HG03342 (cell line): ENCODE results near the gene DNM1.
"Not testable (repeated sequence)": the region's sequence is repeated elsewhere in the genome, so short reads cannot be mapped to it uniquely, and the experiment has no call there.

Source experiments
- ATAC-seq: cut with Tn5 transposase; IDR thresholded peaks from one replicate; pipeline ENCODE4 v1.9.1; 2021; ENCODE audit warnings: mild to moderate bottlenecking, moderate library complexity; ENCODE audit not compliant: unreplicated experiment

The DNM1 gene

GRCh38 chr9:128222880-128223670 is 19.9 kb downstream of the DNM1 start:
- no peak for ATAC-seq

DNA sequence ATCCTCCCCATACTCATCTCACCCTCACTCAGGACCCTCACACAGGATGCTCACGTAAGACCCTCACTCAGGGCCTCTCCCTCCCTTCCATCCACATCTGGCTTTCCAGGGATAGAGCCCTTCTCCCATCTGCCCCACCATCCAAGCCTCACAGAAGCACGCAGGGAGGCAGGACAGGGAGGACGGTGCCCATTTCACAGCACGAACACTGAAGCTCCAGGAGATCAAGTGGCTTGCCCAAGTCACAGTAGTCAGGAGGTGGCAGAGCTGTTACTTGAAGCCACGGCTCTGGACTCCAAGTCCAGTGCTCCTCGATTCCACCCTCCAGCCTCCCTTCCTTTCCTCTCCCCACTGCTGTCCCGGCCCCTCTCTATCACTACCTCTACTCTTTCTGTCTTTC is 21.7 kb downstream of the DNM1 start:
- no peak for ATAC-seq

DNA sequence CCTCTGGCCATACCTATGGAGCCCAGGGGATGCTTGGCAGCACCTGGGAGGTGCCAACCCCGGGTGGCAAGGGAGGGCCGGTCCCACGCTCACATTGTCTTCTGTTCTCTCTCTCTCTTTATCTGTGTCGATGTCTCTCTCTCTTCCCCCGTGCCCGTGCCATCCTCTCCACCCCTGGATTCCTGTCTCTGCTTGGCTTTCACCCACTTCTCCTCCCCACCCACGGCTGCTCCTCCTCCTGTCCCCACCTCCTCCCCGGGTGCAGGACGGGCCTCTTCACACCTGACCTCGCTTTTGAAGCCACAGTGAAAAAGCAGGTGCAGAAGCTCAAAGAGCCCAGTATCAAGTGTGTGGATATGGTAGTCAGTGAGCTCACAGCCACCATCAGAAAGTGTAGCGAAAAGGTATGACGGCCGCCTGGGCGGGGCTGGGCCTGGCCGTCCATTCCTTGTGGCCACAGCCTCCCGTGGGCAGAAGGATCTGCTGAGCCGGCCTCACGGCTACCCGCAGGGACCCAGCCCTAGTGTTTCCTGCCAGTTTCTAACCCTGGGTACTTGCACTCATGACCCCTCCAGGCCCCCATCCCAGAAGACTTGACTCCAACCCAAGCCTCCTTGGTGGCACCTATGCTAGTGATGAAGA is 22.7 kb downstream of the DNM1 start:
- ATAC-seq: no peak

DNA sequence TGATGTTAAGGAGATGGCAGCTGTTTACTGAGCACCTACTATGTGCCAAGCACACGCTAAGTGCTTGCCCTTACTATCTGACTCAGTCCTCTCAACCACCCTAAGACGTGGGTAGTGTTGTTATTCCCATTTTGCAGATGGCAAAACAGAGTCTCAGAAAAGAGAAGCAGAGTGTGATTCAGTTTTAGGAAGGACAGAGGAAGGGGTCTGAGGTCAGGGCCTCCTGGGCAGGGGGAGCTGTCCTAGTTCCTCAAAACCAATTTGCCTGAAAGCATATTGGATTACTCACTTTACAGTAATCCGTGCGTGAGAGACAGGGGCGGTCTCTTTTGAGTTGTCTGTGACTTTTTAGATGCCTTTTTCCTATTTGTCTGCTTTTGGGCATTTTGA is 23.2 kb downstream of the DNM1 start:
- ATAC-seq: no peak

DNA sequence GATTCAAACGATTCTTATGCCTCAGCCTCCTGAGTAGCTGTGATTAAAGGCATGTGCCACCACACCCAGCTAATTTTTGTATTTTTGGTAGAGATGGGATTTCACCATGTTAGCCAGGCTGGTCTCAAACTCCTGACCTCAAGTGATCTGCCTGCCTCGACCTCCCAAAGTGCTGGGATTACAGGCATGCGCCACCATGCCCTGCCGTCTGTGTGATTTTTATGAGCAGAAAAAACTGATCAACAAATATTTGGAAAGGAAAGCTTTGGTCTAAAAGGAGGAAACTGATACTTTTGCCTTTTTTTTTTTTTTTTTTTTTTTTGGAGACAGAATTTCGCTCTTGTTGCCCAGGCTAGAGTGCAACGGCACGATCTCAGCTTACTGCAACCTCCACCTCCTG is 27.7 kb downstream of the DNM1 start:
- ATAC-seq: not testable (repeated sequence)

DNA sequence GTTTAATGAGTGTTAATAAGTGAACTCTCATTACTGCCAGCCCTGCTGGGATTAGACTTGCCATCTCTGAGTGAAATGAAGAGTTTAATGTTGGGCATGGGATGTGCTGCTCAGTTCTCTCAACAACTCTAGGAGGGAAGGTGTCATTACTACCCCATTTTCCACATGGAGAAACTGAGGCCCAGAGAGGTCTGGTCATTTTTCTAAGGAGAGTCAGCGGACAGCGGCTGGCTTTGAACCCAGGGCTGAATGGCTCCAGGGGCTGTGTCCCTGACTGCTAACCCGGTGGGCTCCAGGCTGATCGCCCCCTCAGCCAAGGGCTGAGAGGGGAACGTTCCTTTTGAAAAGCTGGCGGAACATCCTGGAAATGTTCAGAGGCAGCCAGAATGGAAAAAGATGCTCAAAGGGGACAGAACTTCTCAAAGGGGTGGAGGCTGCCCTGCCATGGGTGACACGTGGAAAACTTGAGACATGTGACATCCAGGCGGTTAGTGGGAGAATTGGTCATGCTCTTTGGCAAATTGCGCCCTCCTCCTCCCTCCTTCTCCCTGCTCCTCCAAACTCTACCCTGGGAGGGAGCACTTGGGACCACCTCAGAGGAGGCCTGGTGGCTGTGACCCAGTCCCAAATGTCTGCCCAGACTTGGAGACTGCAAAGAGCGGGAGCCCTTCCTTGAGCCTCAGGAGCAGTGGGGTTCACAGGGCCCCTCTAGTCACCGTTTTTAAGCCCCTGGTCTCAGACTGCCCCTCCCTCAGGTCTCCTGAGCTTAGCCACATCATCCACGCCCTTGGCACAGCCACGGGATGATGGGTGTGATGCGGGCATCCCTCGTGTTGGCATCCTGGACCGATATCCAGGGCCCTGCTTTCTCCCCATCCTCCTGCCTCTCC is 28.7 kb downstream of the DNM1 start:
- no peak for ATAC-seq

DNA sequence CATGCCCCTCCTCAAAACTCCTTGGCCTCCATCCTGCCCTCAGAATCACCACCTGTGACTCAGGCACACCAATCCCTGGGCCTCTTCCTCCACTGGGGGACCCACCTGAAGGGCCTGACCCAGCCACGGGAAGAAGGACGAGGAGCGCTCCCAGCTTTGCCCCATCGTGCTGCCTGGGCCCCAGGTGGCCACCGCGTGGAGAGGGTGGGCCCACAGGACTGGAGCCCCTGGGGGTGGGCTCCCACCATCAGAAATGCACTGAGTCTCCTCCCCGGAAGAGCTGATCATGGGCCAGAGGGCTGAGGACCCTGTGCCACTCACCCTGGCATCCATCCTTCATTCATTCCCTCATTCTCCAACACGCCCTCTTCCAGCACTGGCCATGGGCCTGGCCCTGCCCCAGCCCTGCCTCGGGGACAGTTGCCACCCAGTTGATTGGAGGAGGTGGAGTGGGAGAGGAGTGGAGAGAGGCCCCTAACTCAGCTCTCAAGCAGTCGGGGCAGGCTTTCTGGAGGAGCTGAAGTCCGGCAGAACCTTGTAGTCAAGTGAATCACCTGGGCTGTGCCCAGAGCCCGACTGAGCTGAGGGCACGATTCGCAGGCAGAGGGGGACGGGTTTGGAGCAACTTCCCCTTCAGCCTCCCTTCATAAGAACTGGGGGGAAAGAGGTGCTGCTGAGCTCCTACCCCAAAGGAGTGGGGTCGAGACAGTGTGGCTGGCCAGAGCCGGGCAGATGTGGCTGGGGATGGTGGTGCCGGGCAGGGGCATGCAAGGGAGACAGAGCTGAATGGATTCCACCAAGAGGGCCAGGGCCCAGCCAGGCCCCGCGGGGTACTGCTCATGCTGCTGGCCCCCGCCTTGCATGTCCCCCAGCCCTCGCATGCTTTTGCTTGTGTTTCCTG is 29.6 kb downstream of the DNM1 start:
- ATAC-seq: no peak

- no peak for ATAC-seq
Measured at GRCh38 chr9:128233817-128234406, 30.7 kb downstream of the DNM1 start.

DNA sequence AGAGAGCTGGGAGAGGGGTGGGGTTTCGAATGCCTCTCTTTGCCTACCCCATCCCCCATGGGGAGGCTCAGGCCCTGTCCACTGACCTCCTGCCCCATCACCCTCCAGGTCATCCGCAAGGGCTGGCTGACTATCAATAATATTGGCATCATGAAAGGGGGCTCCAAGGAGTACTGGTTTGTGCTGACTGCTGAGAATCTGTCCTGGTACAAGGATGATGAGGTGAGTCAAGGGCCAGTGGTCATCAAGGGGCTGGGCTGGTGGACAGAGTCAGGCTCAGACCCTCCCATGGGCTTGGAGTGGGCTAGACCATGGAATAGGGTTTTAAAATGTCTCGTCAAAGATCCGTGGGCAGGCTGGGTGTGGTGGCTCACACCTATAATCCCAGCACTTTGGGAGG is 38.9 kb downstream of the DNM1 start:
- ATAC-seq: no peak

DNA sequence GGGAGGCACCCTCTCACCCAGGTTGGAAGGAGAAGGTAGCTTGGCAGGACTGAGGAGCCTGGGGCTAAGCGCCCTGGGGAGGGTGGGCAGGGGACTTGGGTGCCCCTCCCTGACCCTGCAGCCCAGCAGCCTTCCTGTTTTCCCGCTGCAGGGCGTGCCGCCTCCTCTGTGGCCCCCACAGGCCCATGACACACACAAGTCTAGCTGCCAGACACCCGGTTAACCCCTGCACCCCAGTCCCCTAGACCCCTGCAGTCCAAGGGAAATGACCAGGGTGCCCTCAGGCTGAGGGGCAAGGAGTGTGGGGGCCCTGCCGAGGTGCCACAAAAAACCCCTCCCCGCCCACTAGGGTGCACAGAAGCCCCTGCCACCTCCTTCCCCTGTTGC is 39.6 kb downstream of the DNM1 start:
- no peak for ATAC-seq

- ATAC-seq: no peak
Measured at GRCh38 chr9:128243215-128244018, 40.2 kb downstream of the DNM1 start.

DNA sequence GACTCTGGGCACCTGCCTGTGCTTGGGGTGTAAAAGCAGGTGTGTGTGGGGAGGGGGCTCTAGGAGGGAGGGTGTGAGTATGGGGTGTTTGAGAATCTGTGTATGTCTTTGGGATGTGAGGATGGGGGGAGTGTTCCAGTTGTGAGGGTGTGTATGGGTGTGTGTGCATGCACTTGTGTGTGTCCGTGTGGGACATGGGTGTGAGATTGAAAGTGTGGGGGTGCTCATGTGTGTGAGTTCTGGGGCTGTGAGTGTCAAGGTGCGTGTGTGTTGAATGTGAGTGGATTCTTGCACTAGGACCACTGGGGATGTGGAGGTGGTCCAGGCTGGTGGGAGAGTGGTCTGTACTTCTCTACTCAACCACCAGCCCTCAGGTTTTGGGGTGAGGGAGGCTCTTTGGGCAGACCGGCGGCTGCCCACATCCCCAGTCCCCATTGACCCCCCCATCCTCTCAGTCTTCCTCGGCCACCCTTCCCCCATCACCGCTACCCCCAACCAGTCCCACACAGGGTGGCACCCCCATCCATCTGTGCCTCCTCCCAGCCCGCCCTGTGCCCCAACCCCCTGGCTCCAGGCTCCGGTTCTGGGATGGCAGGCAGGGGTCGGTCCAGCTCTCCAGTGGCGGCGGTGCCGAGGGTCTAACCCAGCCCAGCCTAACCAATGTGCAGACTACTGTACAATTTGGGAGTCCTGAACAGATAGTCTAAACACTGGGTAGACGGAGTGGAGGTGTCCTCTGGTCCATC is 41.1 kb downstream of the DNM1 start:
- no peak for ATAC-seq

- no peak for ATAC-seq
Measured at GRCh38 chr9:128244837-128245231, 41.7 kb downstream of the DNM1 start.

DNA sequence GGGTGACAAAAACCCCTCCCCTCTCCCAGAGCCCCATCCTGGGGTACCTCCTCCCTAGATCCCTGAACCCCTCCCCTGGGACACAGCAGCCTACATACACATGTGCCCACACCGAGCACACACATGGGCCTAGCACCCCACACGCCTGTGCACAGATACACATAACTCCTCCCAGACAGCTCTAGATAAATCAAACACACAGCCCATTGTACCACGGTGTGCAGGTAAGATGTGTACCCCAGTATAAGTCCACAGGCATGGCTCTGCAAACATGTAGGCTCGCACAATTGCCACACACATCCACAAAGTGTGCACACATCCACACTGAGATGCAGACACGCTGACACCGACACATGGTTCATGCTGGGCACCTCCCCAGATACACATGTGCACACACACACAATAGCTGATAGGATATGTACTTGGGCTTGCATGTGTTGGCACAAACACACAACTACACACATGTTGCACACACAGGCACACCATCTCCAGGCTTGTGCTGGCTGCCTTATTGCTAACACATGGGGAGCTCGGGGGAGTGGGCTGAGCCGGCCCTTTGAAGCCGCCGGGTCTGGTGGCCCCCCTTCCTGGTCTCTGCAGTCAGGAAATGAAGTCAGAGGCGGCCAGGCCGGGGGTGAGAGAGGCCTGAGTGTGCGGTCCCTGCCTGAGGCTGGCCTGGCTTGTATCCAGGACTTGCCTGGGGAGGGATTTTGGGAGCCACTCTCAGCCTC is 42.4 kb downstream of the DNM1 start:
- ATAC-seq: no peak

- ATAC-seq: no peak
Measured at GRCh38 chr9:128246471-128246870, 43.3 kb downstream of the DNM1 start.

GRCh38 chr9:128247226-128247803 is 44.1 kb downstream of the DNM1 start:
- no peak for ATAC-seq

- no peak for ATAC-seq
Measured at GRCh38 chr9:128249558-128249907, 46.4 kb downstream of the DNM1 start.
